Caco-2 (cell line): ENCODE measurements around the gene PRKG2. TPM values are rescaled to one million over a fixed set of nuclear protein-coding genes. Genes with fewer than 3 reads are reported as not detected.

ENCODE experiments used
- BruUV-seq: library from RNA; stranded (reverse); fragments of 400-500 nt; replicated peaks from 2 replicates; lab custom pipeline; 2021; lab: Mats Ljungman, UMichigan
- CTCF ChIA-PET: fragments of 300-600 bp; sonication (Branson Sonifier 250); formaldehyde crosslinking; loops from one replicate; lab custom pipeline; 2022; ENCODE audit warnings: antibody characterized with exemption; lab: Charles Lee
- POLR2A ChIA-PET: fragments of 300-600 bp; sonication (Branson Sonifier 250); formaldehyde crosslinking; loops from one replicate; lab custom pipeline; 2022; ENCODE audit warnings: antibody characterized with exemption; lab: Charles Lee
- DNase-seq, 2 experiments: peaks; one replicate each; pipeline versions ENCODE4 v3.0.0 to v3.0.0-alpha.2; 2020 to 2022
- H3K27me3 ChIP-seq: replicated peaks from 2 replicates; pipeline ENCODE4 v1.6.0; 2011; ENCODE audit warnings: low read length; ENCODE audit not compliant: control insufficient read depth, insufficient read depth
- H3K36me3 ChIP-seq: 2 replicates; pipeline ENCODE4 v1.5.1; 2011; ENCODE audit warnings: low read length; ENCODE audit not compliant: control insufficient read depth, insufficient read depth
- H3K4me1 ChIP-seq: fragments of 250-450 bp; sonication (Bioruptor Pico); 2 replicates; pipeline ENCODE4 v1.5.1; 2020; ENCODE audit warnings: mild to moderate bottlenecking
- H3K4me3 ChIP-seq: 2 replicates; pipeline ENCODE4 v1.5.1; 2011; ENCODE audit warnings: low read depth, mild to moderate bottlenecking, control low read depth, low read length
- H3K9me3 ChIP-seq: fragments of 250-450 bp; sonication (Bioruptor Pico); 2 replicates; pipeline ENCODE4 v1.5.1; 2020; ENCODE audit warnings: mild to moderate bottlenecking, moderate library complexity
- H3K27ac Mint-ChIP-seq: one replicate; pipeline ENCODE4 v1.8.0; 2022; ENCODE audit warnings: mixed read lengths; ENCODE audit not compliant: unreplicated experiment
- H3K27me3 Mint-ChIP-seq: one replicate; pipeline ENCODE4 v1.8.0; 2022; ENCODE audit warnings: mixed read lengths; ENCODE audit not compliant: insufficient read depth, unreplicated experiment
- H3K36me3 Mint-ChIP-seq: one replicate; pipeline ENCODE4 v1.8.0; 2022; ENCODE audit warnings: mild to moderate bottlenecking, mixed read lengths; ENCODE audit not compliant: insufficient read depth, unreplicated experiment
- H3K4me1 Mint-ChIP-seq: one replicate; pipeline ENCODE4 v1.8.0; 2022; ENCODE audit warnings: low read depth, mixed read lengths; ENCODE audit not compliant: unreplicated experiment
- H3K4me3 Mint-ChIP-seq: one replicate; pipeline ENCODE4 v1.8.0; 2022; ENCODE audit warnings: mild to moderate bottlenecking, moderate library complexity, mixed read lengths; ENCODE audit not compliant: unreplicated experiment
- H3K9me3 Mint-ChIP-seq: one replicate; pipeline ENCODE4 v1.8.0; 2022; ENCODE audit warnings: mixed read lengths; ENCODE audit not compliant: unreplicated experiment
- CTCF ChIP-seq, 2 experiments: fragments of 200-600 bp in 1 of 2; IDR thresholded peaks; 1 replicate in 1 of 2; 2 replicates in 1 of 2; pipeline versions ENCODE4 v1.5.1 to v1.8.0; 2011 to 2022; ENCODE audit warnings: antibody characterized with exemption in 1 of 2, control low read depth in 1 of 2, inconsistent platforms in 1 of 2, low read depth in 1 of 2, low read length in 1 of 2, mild to moderate bottlenecking in 1 of 2, moderate library complexity in 1 of 2; ENCODE audit not compliant: insufficient read depth in 1 of 2, severe bottlenecking in 1 of 2, unreplicated experiment in 1 of 2
- intact Hi-C: fragments of 100-400 bp; cut with micrococcal nuclease; formaldehyde crosslinking; loops from one replicate; pipeline ENCODE4 v1.10.0; 2022; ENCODE audit not compliant: unreplicated experiment
- total RNA-seq: library from RNA; stranded (reverse); gene quantifications from 2 replicates; pipeline ENCODE4 v1.2.3, GENCODE V29; 2022

PRKG2 gene
- total RNA-seq, 1 experiment from 2014 or later: 5.6 TPM

- H3K4me1 ChIP-seq: no peaks in the 10 kb centered on the region
- H3K4me1 Mint-ChIP-seq: no peaks in the 10 kb centered on the region
- ChIA-PET POLR2A (no interaction called here), CTCF (no interaction called here)
- no peak overlapping the region for H3K4me3 ChIP-seq
- no TSS peak for BruUV-seq
- no peaks in the 10 kb centered on the region for H3K27me3 ChIP-seq
- H3K4me3 Mint-ChIP-seq: no peak overlapping the region
- no peaks in the 10 kb centered on the region for H3K36me3 ChIP-seq
- H3K27ac Mint-ChIP-seq: no peak overlapping the region
- no peaks in the 10 kb centered on the region for H3K36me3 Mint-ChIP-seq
- no peak for DNase-seq
- peaks cover 8% of the 10 kb centered on the region for H3K27me3 Mint-ChIP-seq
- no peak for TF ChIP-seq CTCF (IDR thresholded peaks at IDR 0.05; ENCODE audit: insufficient read depth in 1 of 2, low read depth in 1 of 2, low read length in 1 of 2, severe bottlenecking in 1 of 2, unreplicated experiment in 1 of 2)
- H3K9me3 Mint-ChIP-seq: no peaks in the 10 kb centered on the region
- H3K9me3 ChIP-seq: no peaks in the 10 kb centered on the region
- intact Hi-C loops: loop anchor here (10.0 kb wide), 1 partner anchor 1144 kb away; no protein-coding TSS in a partner anchor
Observed at GRCh38 chr4:81058621-81059020, 156.4 kb downstream of the PRKG2 start.

GRCh38 chr4:81052119-81053068 is 162.6 kb downstream of the PRKG2 start:
- Mint-ChIP-seq H3K27me3 (peaks cover 8% of the 10 kb centered on the region), H3K36me3 (no peaks in the 10 kb centered on the region), H3K9me3 (no peaks in the 10 kb centered on the region), H3K4me3 (no peak overlapping the region), H3K27ac (no peak overlapping the region), H3K4me1 (no peaks in the 10 kb centered on the region)
- BruUV-seq: no TSS peak
- H3K9me3 ChIP-seq: no peaks in the 10 kb centered on the region
- DNase-seq: peak; percentile 58 to 65
- POLR2A ChIA-PET: no interaction called here
- H3K36me3 ChIP-seq: no peaks in the 10 kb centered on the region
- H3K4me1 ChIP-seq: no peaks in the 10 kb centered on the region
- intact Hi-C loops: loop anchor here (1.0 to 10.0 kb wide), 5 partner anchors 686 to 1138 kb away; no protein-coding TSS in a partner anchor
- no peaks in the 10 kb centered on the region for H3K27me3 ChIP-seq
- no peak overlapping the region for H3K4me3 ChIP-seq
- TF ChIP-seq CTCF (IDR thresholded peaks at IDR 0.05; ENCODE audit: insufficient read depth in 1 of 2, low read depth in 1 of 2, low read length in 1 of 2, severe bottlenecking in 1 of 2, unreplicated experiment in 1 of 2): peak; percentile 68 to 71
- CTCF ChIA-PET: interaction anchor here (1.0 kb wide), 1 partner anchor 690 kb away, joined by 3 read pairs; no protein-coding TSS in a partner anchor

DNA sequence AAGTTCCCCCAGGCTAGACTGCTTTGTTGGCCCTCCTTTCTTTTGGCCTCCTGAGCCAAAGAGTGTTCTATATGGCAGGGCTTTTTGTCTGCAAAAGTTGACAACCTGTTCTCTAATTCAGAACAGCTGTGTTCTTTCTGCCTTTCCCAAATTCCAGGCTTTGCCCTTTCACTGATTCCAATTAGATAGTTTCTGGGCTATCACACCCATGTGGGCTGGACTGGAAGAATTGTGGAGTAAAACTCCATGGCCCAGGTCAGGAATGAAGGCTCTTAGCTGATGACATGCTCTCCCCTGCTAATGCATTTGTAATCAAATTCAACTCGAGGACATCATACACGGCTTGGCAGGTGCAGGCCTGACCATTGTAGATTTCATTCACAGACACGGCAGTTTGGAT is 165.1 kb downstream of the PRKG2 start:
- no peaks in the 10 kb centered on the region for H3K9me3 Mint-ChIP-seq
- Histone ChIP-seq H3K9me3 (no peaks in the 10 kb centered on the region), H3K36me3 (no peaks in the 10 kb centered on the region), H3K27me3 (no peaks in the 10 kb centered on the region; the same call in 1 of the 2 replicates), H3K4me3 (no peak overlapping the region), H3K4me1 (no peaks in the 10 kb centered on the region)
- no peaks in the 10 kb centered on the region for H3K36me3 Mint-ChIP-seq
- H3K4me3 Mint-ChIP-seq: no peak overlapping the region
- no peak for TF ChIP-seq CTCF (IDR thresholded peaks at IDR 0.05; ENCODE audit: insufficient read depth in 1 of 2, low read depth in 1 of 2, low read length in 1 of 2, severe bottlenecking in 1 of 2, unreplicated experiment in 1 of 2)
- no peak overlapping the region for H3K27ac Mint-ChIP-seq
- POLR2A ChIA-PET: no interaction called here
- H3K27me3 Mint-ChIP-seq: peaks cover 6% of the 10 kb centered on the region
- intact Hi-C loops: loop anchor here (5.0 to 10.0 kb wide), 2 partner anchors 828 to 1135 kb away; no protein-coding TSS in a partner anchor
- BruUV-seq: no TSS peak
- CTCF ChIA-PET: no interaction called here
- DNase-seq: no peak
- H3K4me1 Mint-ChIP-seq: no peaks in the 10 kb centered on the region
